Osteoblast (primary cell): ENCODE results near the gene COQ5. TPM values are rescaled to one million over a fixed set of nuclear protein-coding genes. Genes with fewer than 3 reads are reported as not detected.
A peak's percentile ranks its signal among the peaks of the same experiment; 100 is the strongest.

Experiments used
- DNase-seq: peaks from one replicate; pipeline ENCODE4 v3.0.0; 2011; ENCODE audit warnings: low spot score, mixed read lengths; ENCODE audit not compliant: insufficient read length; ENCODE audit errors: missing footprints
- H2AFZ ChIP-seq: 2 replicates; pipeline ENCODE4 v1.6.0; 2011; ENCODE audit warnings: mild to moderate bottlenecking, low read length
- H3K27ac ChIP-seq: 2 replicates; pipeline ENCODE4 v1.5.1; 2011; ENCODE audit warnings: mild to moderate bottlenecking, low read depth, low read length, moderate library complexity
- H3K27me3 ChIP-seq: 2 replicates; pipeline ENCODE4 v1.6.0; 2012; ENCODE audit warnings: mild to moderate bottlenecking, control low read depth, inconsistent platforms, low read length, moderate library complexity; ENCODE audit not compliant: insufficient read depth
- H3K36me3 ChIP-seq: 2 replicates; pipeline ENCODE4 v1.5.1; 2011; ENCODE audit warnings: mild to moderate bottlenecking, low read length, control low read depth, moderate library complexity; ENCODE audit not compliant: insufficient read depth
- H3K4me1 ChIP-seq: 2 replicates; pipeline ENCODE4 v1.5.1; 2011; ENCODE audit warnings: mild to moderate bottlenecking, low read length, control low read depth, moderate library complexity; ENCODE audit not compliant: insufficient read depth
- H3K4me2 ChIP-seq: 2 replicates; pipeline ENCODE4 v1.6.0; 2011; ENCODE audit warnings: mild to moderate bottlenecking, low read length; ENCODE audit not compliant: insufficient read depth
- H3K4me3 ChIP-seq: fragments of 200-600 bp; sonication (generic); 3 replicates; pipeline ENCODE4 v1.5.1; 2012; ENCODE audit warnings: mild to moderate bottlenecking, low read length, inconsistent platforms; ENCODE audit not compliant: insufficient read depth
- H3K79me2 ChIP-seq: 2 replicates; pipeline ENCODE4 v1.6.0; 2012; ENCODE audit warnings: mild to moderate bottlenecking, low read length, control low read depth, inconsistent platforms; ENCODE audit not compliant: insufficient read depth
- H3K9me3 ChIP-seq: 2 replicates; pipeline ENCODE4 v1.5.1; 2011; ENCODE audit warnings: low read depth, low read length, control low read depth
- H4K20me1 ChIP-seq: 2 replicates; pipeline ENCODE4 v1.6.0; 2012; ENCODE audit warnings: mild to moderate bottlenecking, low read length, control low read depth; ENCODE audit not compliant: insufficient read depth
- total RNA-seq: library from RNA; depleted of rRNA; stranded (reverse); fragments of >200 nt; gene quantifications from 2 replicates; pipeline ENCODE4 v1.2.3, GENCODE V29; 2012
- TF ChIP-seq, protein P1 (sequence below): IDR thresholded peaks from 2 replicates; pipeline ENCODE4 v1.5.1; 2011; ENCODE audit warnings: mild to moderate bottlenecking, low read depth, low read length, moderate library complexity; ENCODE audit errors: extremely low read depth

The COQ5 gene
- total RNA-seq, 1 donor: 15.2 TPM

- TF ChIP-seq, protein P1, sequence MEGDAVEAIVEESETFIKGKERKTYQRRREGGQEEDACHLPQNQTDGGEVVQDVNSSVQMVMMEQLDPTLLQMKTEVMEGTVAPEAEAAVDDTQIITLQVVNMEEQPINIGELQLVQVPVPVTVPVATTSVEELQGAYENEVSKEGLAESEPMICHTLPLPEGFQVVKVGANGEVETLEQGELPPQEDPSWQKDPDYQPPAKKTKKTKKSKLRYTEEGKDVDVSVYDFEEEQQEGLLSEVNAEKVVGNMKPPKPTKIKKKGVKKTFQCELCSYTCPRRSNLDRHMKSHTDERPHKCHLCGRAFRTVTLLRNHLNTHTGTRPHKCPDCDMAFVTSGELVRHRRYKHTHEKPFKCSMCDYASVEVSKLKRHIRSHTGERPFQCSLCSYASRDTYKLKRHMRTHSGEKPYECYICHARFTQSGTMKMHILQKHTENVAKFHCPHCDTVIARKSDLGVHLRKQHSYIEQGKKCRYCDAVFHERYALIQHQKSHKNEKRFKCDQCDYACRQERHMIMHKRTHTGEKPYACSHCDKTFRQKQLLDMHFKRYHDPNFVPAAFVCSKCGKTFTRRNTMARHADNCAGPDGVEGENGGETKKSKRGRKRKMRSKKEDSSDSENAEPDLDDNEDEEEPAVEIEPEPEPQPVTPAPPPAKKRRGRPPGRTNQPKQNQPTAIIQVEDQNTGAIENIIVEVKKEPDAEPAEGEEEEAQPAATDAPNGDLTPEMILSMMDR: no peak
- Histone ChIP-seq H3K36me3 (peaks cover 30% of the 10 kb centered on the region), H3K9me3 (no peaks in the 10 kb centered on the region), H3K4me2 (no peak overlapping the region), H3K4me3 (no peak overlapping the region), H3K27ac (no peak overlapping the region), H2AFZ (no peak overlapping the region), H3K4me1 (peaks cover 20% of the 10 kb centered on the region), H3K27me3 (no peaks in the 10 kb centered on the region), H3K79me2 (peaks cover 40% of the 10 kb centered on the region), H4K20me1 (peaks cover 19% of the 10 kb centered on the region)
- no peak for DNase-seq
Measured at GRCh38 chr12:120498870-120499515, 30.0 kb downstream of the COQ5 start.

GRCh38 chr12:120497524-120498150, 31.3 kb downstream of the COQ5 start:
- peaks cover 40% of the 10 kb centered on the region for H3K79me2 ChIP-seq
- peak; percentile 45 for DNase-seq
- peaks cover 17% of the 10 kb centered on the region for H3K36me3 ChIP-seq
- no peaks in the 10 kb centered on the region for H3K9me3 ChIP-seq
- H3K27ac ChIP-seq: peak overlapping the region; percentile 21
- H4K20me1 ChIP-seq: peaks cover 19% of the 10 kb centered on the region
- H2AFZ ChIP-seq: no peak overlapping the region
- TF ChIP-seq, protein P1: no peak
- H3K4me1 ChIP-seq: peaks cover 20% of the 10 kb centered on the region
- no peaks in the 10 kb centered on the region for H3K27me3 ChIP-seq
- H3K4me3 ChIP-seq: peak overlapping the region; percentile 91
- H3K4me2 ChIP-seq: peak overlapping the region; percentile 94

DNA sequence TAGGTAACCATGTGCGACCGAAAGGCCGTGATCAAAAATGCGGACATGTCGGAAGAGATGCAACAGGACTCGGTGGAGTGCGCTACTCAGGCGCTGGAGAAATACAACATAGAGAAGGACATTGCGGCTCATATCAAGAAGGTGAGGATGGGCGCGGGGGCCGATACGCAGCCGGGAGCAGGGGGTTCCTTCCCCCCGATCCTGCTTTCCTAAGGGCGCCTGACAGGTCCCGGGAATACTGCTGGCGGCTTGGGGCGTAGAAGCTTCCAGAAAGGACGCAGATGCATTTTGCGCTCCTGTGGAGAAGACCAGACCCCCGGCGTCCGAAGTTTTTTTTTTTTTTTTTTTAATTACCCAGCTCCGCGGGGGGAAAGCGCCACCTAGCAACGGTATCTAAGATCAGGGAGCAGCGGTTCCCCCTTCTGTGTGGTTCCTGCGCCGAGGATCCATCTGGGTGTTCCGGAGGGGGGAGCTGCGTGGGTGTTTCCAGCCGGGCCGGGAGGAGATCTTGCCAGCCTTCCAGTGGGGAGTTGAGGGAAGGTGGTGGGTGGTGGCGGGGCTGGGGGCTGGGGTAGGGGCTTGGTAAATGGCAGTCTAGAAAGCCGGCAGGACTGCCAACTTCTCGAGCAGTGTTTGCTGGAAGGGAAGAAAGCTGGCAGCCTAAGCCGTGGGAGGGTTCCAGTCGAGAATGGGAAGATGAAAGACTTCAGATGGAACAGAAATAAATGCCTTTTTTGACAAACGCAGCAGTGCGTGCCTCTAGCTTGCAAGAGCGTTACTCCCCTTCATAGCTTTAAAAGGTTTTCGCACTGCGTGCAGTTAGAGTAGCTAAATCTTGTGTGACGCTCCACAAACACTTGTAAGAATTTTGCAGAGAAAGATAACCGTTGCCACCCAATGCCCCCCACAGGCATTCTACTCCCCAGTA, 32.3 kb downstream of the COQ5 start:
- Histone ChIP-seq H3K4me1 (peaks cover 20% of the 10 kb centered on the region), H2AFZ (no peak overlapping the region), H3K4me2 (peak overlapping the region; percentile 94), H3K27me3 (no peaks in the 10 kb centered on the region), H3K27ac (peak overlapping the region; percentile 68), H4K20me1 (peaks cover 19% of the 10 kb centered on the region), H3K79me2 (peaks cover 40% of the 10 kb centered on the region), H3K36me3 (peaks cover 19% of the 10 kb centered on the region), H3K4me3 (peak overlapping the region; percentile 91), H3K9me3 (no peaks in the 10 kb centered on the region)
- DNase-seq: peak; percentile 86
- TF ChIP-seq, protein P1: no peak
